CD14-positive monocyte (primary cell): ENCODE data around the gene SLC14A1. TPM values are rescaled to one million over a fixed set of nuclear protein-coding genes. Genes with fewer than 3 reads are reported as not detected.
"Not testable (repeated sequence)": the region's sequence is repeated elsewhere in the genome, so short reads cannot be mapped to it uniquely, and the experiment has no call there.

Source experiments
- DNase-seq, 3 donors: peaks; one replicate each; pipeline ENCODE4 v3.0.0-alpha.2; 2011 to 2022
- H2AFZ ChIP-seq: 2 replicates; pipeline ENCODE4 v1.6.0; 2012; ENCODE audit warnings: mild to moderate bottlenecking, low read depth, low read length, inconsistent platforms; ENCODE audit not compliant: insufficient read depth, poor library complexity, severe bottlenecking
- H3K27ac ChIP-seq, 2 donors: 1 replicate in 1 of 2; 2 replicates in 1 of 2; pipeline ENCODE4 v1.5.1; 2012 to 2013; ENCODE audit warnings: low read length in 2 of 2, control low read depth in 1 of 2, inconsistent platforms in 1 of 2, low read depth in 1 of 2, mild to moderate bottlenecking in 1 of 2
- H3K27me3 ChIP-seq, 2 donors: one replicate each; pipeline versions ENCODE4 v1.6.0 to v1.6.1; 2011 to 2013; ENCODE audit warnings: low read length in 2 of 2; ENCODE audit not compliant: control insufficient read depth in 2 of 2, insufficient read depth in 2 of 2
- H3K36me3 ChIP-seq, 2 donors: replicated peaks in 1 of 2; 1 replicate in 1 of 2; 2 replicates in 1 of 2; pipeline versions ENCODE4 v1.5.1 to v1.6.1; 2012 to 2013; ENCODE audit warnings: low read length in 2 of 2, control low read depth in 1 of 2, inconsistent platforms in 1 of 2, mild to moderate bottlenecking in 1 of 2; ENCODE audit not compliant: insufficient read depth in 2 of 2, control insufficient read depth in 1 of 2
- H3K4me1 ChIP-seq, 2 donors: 1 replicate in 1 of 2; 2 replicates in 1 of 2; pipeline versions ENCODE4 v1.5.1 to v1.6.1; 2012 to 2013; ENCODE audit warnings: low read length in 2 of 2, control low read depth in 1 of 2, inconsistent platforms in 1 of 2, mild to moderate bottlenecking in 1 of 2, moderate library complexity in 1 of 2; ENCODE audit not compliant: insufficient read depth in 2 of 2, control insufficient read depth in 1 of 2
- H3K4me2 ChIP-seq: replicated peaks from 2 replicates; pipeline ENCODE3; 2012; ENCODE audit warnings: low read length, moderate library complexity, mild to moderate bottlenecking; ENCODE audit not compliant: poor library complexity, severe bottlenecking; ENCODE audit errors: extremely low read depth
- H3K4me3 ChIP-seq, 3 experiments: fragments of 200-600 bp in 1 of 3; sonication (generic) in 1 of 3; replicated peaks in 1 of 3; 1 replicate in 2 of 3; 2 replicates in 1 of 3; pipeline ENCODE4 v1.5.1; 2011 to 2013; ENCODE audit warnings: low read length in 3 of 3, mild to moderate bottlenecking in 3 of 3, control low read depth in 2 of 3, low read depth in 2 of 3, inconsistent platforms in 1 of 3, moderate library complexity in 1 of 3
- H3K79me2 ChIP-seq: 2 replicates; pipeline ENCODE4 v1.6.0; 2012; ENCODE audit warnings: mild to moderate bottlenecking, control low read depth, inconsistent platforms, low read length, moderate library complexity; ENCODE audit not compliant: insufficient read depth
- H3K9ac ChIP-seq: 2 replicates; pipeline ENCODE4 v1.6.0; 2017; ENCODE audit warnings: low read length, mild to moderate bottlenecking; ENCODE audit not compliant: insufficient read depth, poor library complexity, severe bottlenecking
- H3K9me3 ChIP-seq, 2 donors: replicated peaks in 1 of 2; 1 replicate in 1 of 2; 2 replicates in 1 of 2; pipeline versions ENCODE4 v1.5.1 to v1.6.1; 2012 to 2013; ENCODE audit warnings: low read length in 2 of 2, control low read depth in 1 of 2; ENCODE audit not compliant: control insufficient read depth in 1 of 2, insufficient read depth in 1 of 2
- H4K20me1 ChIP-seq: 2 replicates; pipeline ENCODE4 v1.6.0; 2012; ENCODE audit warnings: mild to moderate bottlenecking, low read length, control low read depth, moderate library complexity; ENCODE audit not compliant: insufficient read depth
- H3K27ac Mint-ChIP-seq, 7 donors: one replicate each; pipeline ENCODE4 v1.8.0; 2020; ENCODE audit warnings: mild to moderate bottlenecking in 7 of 7, mixed read lengths in 7 of 7, moderate library complexity in 6 of 7, inconsistent platforms in 2 of 7
- H3K27me3 Mint-ChIP-seq, 3 donors: one replicate each; pipeline ENCODE4 v1.8.0; 2021 to 2022; ENCODE audit warnings: low read depth in 3 of 3, mild to moderate bottlenecking in 3 of 3, mixed read lengths in 3 of 3, moderate library complexity in 3 of 3, inconsistent platforms in 1 of 3
- H3K36me3 Mint-ChIP-seq, 2 donors: one replicate each; pipeline ENCODE4 v1.8.0; 2020; ENCODE audit warnings: mixed read lengths in 2 of 2, inconsistent platforms in 1 of 2, mild to moderate bottlenecking in 1 of 2
- H3K4me1 Mint-ChIP-seq: one replicate; pipeline ENCODE4 v1.8.0; 2020; ENCODE audit warnings: mild to moderate bottlenecking, mixed read lengths
- H3K4me3 Mint-ChIP-seq, 2 donors: one replicate each; pipeline ENCODE4 v1.8.0; 2020; ENCODE audit warnings: mild to moderate bottlenecking in 2 of 2, mixed read lengths in 2 of 2, moderate library complexity in 1 of 2
- H3K9me3 Mint-ChIP-seq, 7 donors: one replicate each; pipeline ENCODE4 v1.8.0; 2020 to 2022; ENCODE audit warnings: mixed read lengths in 7 of 7, mild to moderate bottlenecking in 6 of 7, moderate library complexity in 6 of 7, inconsistent platforms in 2 of 7
- CTCF ChIP-seq: fragments of 200-600 bp; IDR thresholded peaks from one replicate; pipeline ENCODE4 v1.8.0; 2022; ENCODE audit warnings: antibody characterized with exemption, mild to moderate bottlenecking
- WGBS: methylation state at CpG from one replicate; pipeline ENCODE4 v1.1.5; 2013; ENCODE audit warnings: missing lambda C conversion rate; ENCODE audit not compliant: insufficient coverage; 5-methylcytosine and 5-hydroxymethylcytosine counted together
- intact Hi-C, 2 donors: fragments of 100-400 bp; cut with micrococcal nuclease; formaldehyde crosslinking; loops; one replicate each; pipeline versions ENCODE4 v1.15.0 to v1.15.1; 2023
- polyA plus RNA-seq, 3 donors: library from polyadenylated mRNA; depleted of rRNA in 1 of 3; unstranded in 2 of 3; stranded (reverse) in 1 of 3; fragments of 300-500 nt in 2 of 3; fragments of >200 nt in 1 of 3; fragmentation: Illumina TruSeq in 2 of 3; gene quantifications; 1 replicate in 2 of 3; 2 replicates in 1 of 3; pipeline ENCODE4 v1.2.3, GENCODE V29; 2012 to 2021

Gene SLC14A1
- polyA plus RNA-seq, 3 donors: not detected

GRCh38 chr18:45757005-45757404, 33.0 kb downstream of the SLC14A1 start:
- Mint-ChIP-seq H3K27ac (no peak overlapping the region), H3K4me1 (peaks cover 8% of the 10 kb centered on the region), H3K27me3 (peaks cover 1 to 3% (median 3%) of the 10 kb centered on the region in 3 donors), H3K9me3 (peaks cover 0 to 2% (median 0%) of the 10 kb centered on the region in 7 donors), H3K4me3 (no peak overlapping the region), H3K36me3 (no peaks in the 10 kb centered on the region)
- DNase-seq: no peak
- no peak overlapping the region for H3K9ac ChIP-seq
- 83% methylated on average over 1 of the region's 5 CpGs for WGBS
- TF ChIP-seq CTCF: no peak
- no peaks in the 10 kb centered on the region for H4K20me1 ChIP-seq
- H3K4me1 ChIP-seq: peaks cover 2 to 9% of the 10 kb centered on the region in 2 donors
- H3K36me3 ChIP-seq: no peaks in the 10 kb centered on the region
- intact Hi-C loops: no loop called here
- H3K27ac ChIP-seq: no peak overlapping the region
- no peaks in the 10 kb centered on the region for H3K79me2 ChIP-seq
- H3K9me3 ChIP-seq: no peaks in the 10 kb centered on the region
- no peak overlapping the region for H2AFZ ChIP-seq
- no peaks in the 10 kb centered on the region for H3K27me3 ChIP-seq
- H3K4me3 ChIP-seq: no peak overlapping the region
- no peak overlapping the region for H3K4me2 ChIP-seq

GRCh38 chr18:45757644-45758043, 33.7 kb downstream of the SLC14A1 start:
- H3K79me2 ChIP-seq, H2AFZ ChIP-seq, H3K27ac ChIP-seq, H3K4me3 ChIP-seq, H3K9me3 ChIP-seq, H3K4me2 ChIP-seq, H3K36me3 Mint-ChIP-seq, DNase-seq, H3K4me3 Mint-ChIP-seq, H3K4me1 ChIP-seq, intact Hi-C loops, H3K9me3 Mint-ChIP-seq, H3K27me3 Mint-ChIP-seq, H3K27ac Mint-ChIP-seq, H3K36me3 ChIP-seq, H4K20me1 ChIP-seq, H3K9ac ChIP-seq, H3K4me1 Mint-ChIP-seq, H3K27me3 ChIP-seq: not testable (repeated sequence)
- WGBS: 94% methylated on average over 5 of the region's 11 CpGs
